GM15510 (cell line): Measurements from ENCODE around the gene ATP6V1A.
A peak's percentile ranks its signal among the peaks of the same experiment; 100 is the strongest.

Source experiments
- POLR2A ChIP-seq: IDR thresholded peaks from 3 replicates; pipeline ENCODE4 v1.6.1; 2011; ENCODE audit warnings: borderline replicate concordance; ENCODE audit not compliant: insufficient read length; ENCODE audit errors: extremely low read depth

ATP6V1A gene

GRCh38 chr3:113741086-113741485 is 5.7 kb upstream of the ATP6V1A start:
- TF ChIP-seq POLR2A = no peak

GRCh38 chr3:113741620-113742019 is 5.2 kb upstream of the ATP6V1A start:
- TF ChIP-seq POLR2A = no peak

- TF ChIP-seq POLR2A = no peak
Measured at GRCh38 chr3:113743006-113743630, 3.7 kb upstream of the ATP6V1A start.

GRCh38 chr3:113744941-113745755 is 1.7 kb upstream of the ATP6V1A start:
- no peak for TF ChIP-seq POLR2A

- TF ChIP-seq POLR2A = peak; percentile 92
Measured at GRCh38 chr3:113745756-113746547, 883 bp upstream of the ATP6V1A start, which contains the start of gene NAA50. Gene NAA50, minus strand, starts transcription at chr3:113746249. Its CDS starts 300 bp downstream, at chr3:113745949.

- TF ChIP-seq POLR2A = no peak
Measured at GRCh38 chr3:113747283-113748046, 630 bp downstream of the ATP6V1A start.

- no peak for TF ChIP-seq POLR2A
Measured at GRCh38 chr3:113751141-113751540, 4.3 kb downstream of the ATP6V1A start.

GRCh38 chr3:113753376-113753985 is 6.6 kb downstream of the ATP6V1A start:
- no peak for TF ChIP-seq POLR2A

GRCh38 chr3:113754494-113755159 is 7.8 kb downstream of the ATP6V1A start:
- no peak for TF ChIP-seq POLR2A

- no peak for TF ChIP-seq POLR2A
Measured at GRCh38 chr3:113758389-113759024, 11.7 kb downstream of the ATP6V1A start.

GRCh38 chr3:113764698-113765097 is 17.9 kb downstream of the ATP6V1A start:
- TF ChIP-seq POLR2A = no peak

GRCh38 chr3:113769551-113769950 is 22.7 kb downstream of the ATP6V1A start:
- TF ChIP-seq POLR2A = no peak

GRCh38 chr3:113771993-113772392 is 25.2 kb downstream of the ATP6V1A start:
- no peak for TF ChIP-seq POLR2A

- TF ChIP-seq POLR2A = no peak
Measured at GRCh38 chr3:113773381-113773780, 26.5 kb downstream of the ATP6V1A start.

GRCh38 chr3:113775516-113775915 is 28.7 kb downstream of the ATP6V1A start:
- no peak for TF ChIP-seq POLR2A
